Measurements from ENCODE around the gene C2orf66. TPM values are rescaled to one million over a fixed set of nuclear protein-coding genes. Genes with fewer than 3 reads are reported as not detected.

The C2orf66 gene
- 0.89 TPM in 1 of 3 replicates, not detected in the others for total RNA-seq
- long read RNA-seq = 0 reads

GRCh38 chr2:196809260-196809659 lies at the start of gene C2orf66:
C2orf66 (minus strand) TSS chr2:196809355; CDS start chr2:196809336, 19 bp downstream.
- no peaks in the 10 kb centered on the region for H3K36me3 Mint-ChIP-seq (ENCODE audit: low read depth)
- H3K9me3 Mint-ChIP-seq (ENCODE audit: low read depth) = peaks cover 9% of the 10 kb centered on the region
- H3K27me3 Mint-ChIP-seq (ENCODE audit: low read depth) = peaks cover 6% of the 10 kb centered on the region
- no peak within 1 kb of the TSS for H3K27ac Mint-ChIP-seq (ENCODE audit: unreplicated experiment)
- no peak within 1 kb of the TSS for H3K4me3 Mint-ChIP-seq (ENCODE audit: unreplicated experiment)
- no peak for TF ChIP-seq CTCF (IDR thresholded peaks at IDR 0.05)
- no peaks in the 10 kb centered on the region for H3K4me1 Mint-ChIP-seq (ENCODE audit: low read depth)
- no peak for DNase-seq (ENCODE audit: low spot score)

- H3K36me3 Mint-ChIP-seq (ENCODE audit: low read depth) = peaks cover 11% of the 10 kb centered on the region
- H3K27me3 Mint-ChIP-seq (ENCODE audit: low read depth) = no peaks in the 10 kb centered on the region
- peaks cover 5% of the 10 kb centered on the region for H3K4me1 Mint-ChIP-seq (ENCODE audit: low read depth)
- no peak for TF ChIP-seq CTCF (IDR thresholded peaks at IDR 0.05)
- no peak for DNase-seq (ENCODE audit: low spot score)
- no peak overlapping the region for H3K27ac Mint-ChIP-seq (ENCODE audit: unreplicated experiment)
- H3K4me3 Mint-ChIP-seq (ENCODE audit: unreplicated experiment) = no peak overlapping the region
- peaks cover 10% of the 10 kb centered on the region for H3K9me3 Mint-ChIP-seq (ENCODE audit: low read depth)
Observed at GRCh38 chr2:196854629-196855028, 45.5 kb upstream of the C2orf66 start.

- H3K27me3 Mint-ChIP-seq (ENCODE audit: low read depth) = no peaks in the 10 kb centered on the region
- peaks cover 2% of the 10 kb centered on the region for H3K9me3 Mint-ChIP-seq (ENCODE audit: low read depth)
- peaks cover 3% of the 10 kb centered on the region for H3K36me3 Mint-ChIP-seq (ENCODE audit: low read depth)
- TF ChIP-seq CTCF (IDR thresholded peaks at IDR 0.05) = no peak
- peaks cover 10% of the 10 kb centered on the region for H3K4me1 Mint-ChIP-seq (ENCODE audit: low read depth)
- DNase-seq (ENCODE audit: low spot score) = no peak
- no peak overlapping the region for H3K4me3 Mint-ChIP-seq (ENCODE audit: unreplicated experiment)
- H3K27ac Mint-ChIP-seq (ENCODE audit: unreplicated experiment) = no peak overlapping the region
Observed at GRCh38 chr2:196853301-196854087, 44.3 kb upstream of the C2orf66 start.

- no peaks in the 10 kb centered on the region for H3K27me3 Mint-ChIP-seq (ENCODE audit: low read depth)
- peaks cover 2% of the 10 kb centered on the region for H3K36me3 Mint-ChIP-seq (ENCODE audit: low read depth)
- no peak for TF ChIP-seq CTCF (IDR thresholded peaks at IDR 0.05)
- H3K4me1 Mint-ChIP-seq (ENCODE audit: low read depth) = peaks cover 22% of the 10 kb centered on the region
- DNase-seq (ENCODE audit: low spot score) = no peak
- peaks cover 2% of the 10 kb centered on the region for H3K9me3 Mint-ChIP-seq (ENCODE audit: low read depth)
- H3K4me3 Mint-ChIP-seq (ENCODE audit: unreplicated experiment) = no peak overlapping the region
- H3K27ac Mint-ChIP-seq (ENCODE audit: unreplicated experiment) = no peak overlapping the region
Observed at GRCh38 chr2:196851088-196851487, 41.9 kb upstream of the C2orf66 start.

GRCh38 chr2:196849895-196850294 lies 40.7 kb upstream of the C2orf66 start:
- TF ChIP-seq CTCF (IDR thresholded peaks at IDR 0.05) = peak; percentile 68
- H3K27me3 Mint-ChIP-seq (ENCODE audit: low read depth) = no peaks in the 10 kb centered on the region
- no peak overlapping the region for H3K27ac Mint-ChIP-seq (ENCODE audit: unreplicated experiment)
- H3K4me1 Mint-ChIP-seq (ENCODE audit: low read depth) = peaks cover 22% of the 10 kb centered on the region
- peaks cover 2% of the 10 kb centered on the region for H3K9me3 Mint-ChIP-seq (ENCODE audit: low read depth)
- peaks cover 2% of the 10 kb centered on the region for H3K36me3 Mint-ChIP-seq (ENCODE audit: low read depth)
- no peak for DNase-seq (ENCODE audit: low spot score)
- no peak overlapping the region for H3K4me3 Mint-ChIP-seq (ENCODE audit: unreplicated experiment)
